Measurements from ENCODE around the gene ZCCHC24.

Gene ZCCHC24

GRCh38 chr10:79394664-79395063 is 50.8 kb downstream of the ZCCHC24 start:
- DNase-seq = no peak

- no peak for DNase-seq
Measured at GRCh38 chr10:79393924-79394610, 51.4 kb downstream of the ZCCHC24 start.

- no peak for DNase-seq
Measured at GRCh38 chr10:79393221-79393923, 52.1 kb downstream of the ZCCHC24 start.

GRCh38 chr10:79392506-79393176 is 52.8 kb downstream of the ZCCHC24 start:
- no peak for DNase-seq

GRCh38 chr10:79392020-79392398 is 53.4 kb downstream of the ZCCHC24 start:
- DNase-seq = no peak

- no peak for DNase-seq
Measured at GRCh38 chr10:79391231-79392019, 54.0 kb downstream of the ZCCHC24 start.

- no peak for DNase-seq
Measured at GRCh38 chr10:79390551-79391229, 54.7 kb downstream of the ZCCHC24 start.

GRCh38 chr10:79390057-79390456 is 55.4 kb downstream of the ZCCHC24 start:
- DNase-seq = no peak

GRCh38 chr10:79387974-79388850 is 57.2 kb downstream of the ZCCHC24 start:
- DNase-seq = no peak

GRCh38 chr10:79387466-79387973 is 57.9 kb downstream of the ZCCHC24 start:
- DNase-seq = no peak

- no peak for DNase-seq
Measured at GRCh38 chr10:79386637-79387465, 58.6 kb downstream of the ZCCHC24 start.

- DNase-seq = no peak
Measured at GRCh38 chr10:79385804-79386531, 59.5 kb downstream of the ZCCHC24 start.

GRCh38 chr10:79385392-79385795 is 60.0 kb downstream of the ZCCHC24 start:
- DNase-seq = no peak

- no peak for DNase-seq
Measured at GRCh38 chr10:79384773-79385391, 60.5 kb downstream of the ZCCHC24 start.

GRCh38 chr10:79383974-79384606 is 61.3 kb downstream of the ZCCHC24 start:
- no peak for DNase-seq

GRCh38 chr10:79382491-79382941 is 62.9 kb downstream of the ZCCHC24 start:
- no peak for DNase-seq

- no peak for DNase-seq
Measured at GRCh38 chr10:79381804-79382221, 63.6 kb downstream of the ZCCHC24 start.

- no peak for DNase-seq
Measured at GRCh38 chr10:79380946-79381721, 64.3 kb downstream of the ZCCHC24 start.

All from SHP77 treated with DMSO at 0.1 percent for 48 hours (cell line).